ENCODE data around the gene KLHL36. TPM values are rescaled to one million over a fixed set of nuclear protein-coding genes. Genes with fewer than 3 reads are reported as not detected.
"Not testable (repeated sequence)": the region's sequence is repeated elsewhere in the genome, so short reads cannot be mapped to it uniquely, and the experiment has no call there.

The KLHL36 gene
- polyA plus RNA-seq, 10 donors, result 10.1 to 16.7 (median 13.7) TPM

DNA sequence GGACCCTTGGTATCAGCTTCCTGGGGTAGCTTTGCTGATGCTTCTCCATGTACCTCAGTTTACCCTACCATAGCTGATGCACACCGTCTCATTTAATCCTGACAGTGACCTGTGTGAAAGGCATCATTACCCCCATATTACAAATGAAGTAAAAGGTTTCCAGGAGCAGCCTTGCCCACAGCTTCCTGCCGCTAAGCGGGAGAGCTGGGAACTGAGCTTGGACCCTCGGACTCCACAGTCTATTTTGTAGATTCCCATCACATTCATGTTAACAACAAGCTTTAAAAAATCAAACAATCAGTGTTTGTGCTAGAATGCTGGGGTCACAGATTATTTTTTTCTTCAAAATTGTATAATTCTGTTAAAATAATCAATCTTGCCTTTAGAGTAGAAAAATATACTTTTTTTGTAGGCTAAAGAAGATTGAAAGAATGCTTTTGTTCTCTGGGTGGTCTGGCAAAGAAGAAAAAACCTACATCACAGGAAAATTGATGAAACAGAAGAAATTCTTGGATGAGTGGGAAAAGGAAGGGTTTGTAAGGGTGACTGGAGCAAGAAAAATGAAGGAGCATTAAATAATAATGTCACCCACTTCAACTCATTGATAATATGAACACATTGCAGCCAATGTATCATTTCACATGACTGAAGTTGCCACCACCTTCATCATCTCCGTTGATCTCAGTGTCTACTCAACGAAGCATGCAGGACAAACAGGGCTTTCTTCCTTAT is 41.9 kb downstream of the KLHL36 start:
- no peak for DNase-seq

DNA sequence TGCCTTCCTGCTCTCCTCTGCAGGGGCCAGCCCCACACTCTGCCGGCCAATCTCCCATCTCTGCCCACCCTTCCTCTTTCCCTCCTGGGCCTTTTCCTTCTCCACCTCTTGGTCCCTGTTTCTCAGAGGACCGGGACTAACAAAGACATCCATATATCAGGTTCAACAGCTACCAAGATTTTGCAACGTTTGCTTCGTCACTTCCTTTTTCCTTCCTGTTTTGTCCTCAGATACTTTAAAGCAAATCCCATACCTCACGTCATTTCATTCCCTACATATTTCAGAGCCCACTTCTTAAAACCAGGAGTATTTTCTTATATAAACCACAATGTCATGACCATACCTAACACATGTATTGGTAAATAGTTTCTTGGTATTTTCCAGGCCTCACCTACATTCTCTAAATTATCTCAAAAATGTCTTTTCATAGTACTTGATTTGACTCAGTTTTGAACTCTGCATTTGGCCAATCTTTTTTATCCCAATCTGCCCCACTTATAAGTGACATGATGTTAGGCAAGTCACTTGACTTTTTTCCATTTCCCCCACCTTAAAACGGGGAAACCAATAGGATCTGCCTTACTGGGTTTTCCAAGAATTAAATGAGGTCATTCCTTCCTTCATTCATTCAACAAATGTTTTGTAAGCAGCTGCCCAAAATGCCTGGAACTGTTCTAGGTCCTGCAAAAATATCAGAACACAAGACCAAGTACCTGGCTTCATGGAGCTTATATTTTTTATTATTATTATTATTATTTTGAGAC is 44.3 kb downstream of the KLHL36 start:
- no peak for DNase-seq

DNA sequence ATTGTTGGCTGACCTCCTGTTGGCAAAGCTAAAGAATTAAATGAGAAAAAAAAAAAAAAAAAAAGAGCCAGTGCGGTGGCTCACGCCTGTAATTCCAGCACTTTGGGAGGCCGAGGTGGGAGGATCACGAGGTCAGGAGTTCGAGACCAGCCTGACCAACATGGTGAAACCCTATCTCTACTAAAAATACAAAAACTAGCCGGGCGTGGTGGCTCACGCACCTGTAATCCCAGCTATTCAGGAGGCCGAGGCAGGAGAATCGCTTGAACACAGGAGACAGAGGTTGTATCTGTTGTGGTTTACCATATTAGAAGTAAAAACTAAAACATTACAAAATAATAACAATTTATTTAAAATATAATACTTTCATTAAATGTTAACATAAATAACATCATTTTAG is 45.6 kb downstream of the KLHL36 start:
- not testable (repeated sequence) for DNase-seq

- no peak for DNase-seq
Measured at GRCh38 chr16:84694980-84695379, 46.7 kb downstream of the KLHL36 start.

- DNase-seq, result no peak
Measured at GRCh38 chr16:84699147-84699711, 50.9 kb downstream of the KLHL36 start.

DNA sequence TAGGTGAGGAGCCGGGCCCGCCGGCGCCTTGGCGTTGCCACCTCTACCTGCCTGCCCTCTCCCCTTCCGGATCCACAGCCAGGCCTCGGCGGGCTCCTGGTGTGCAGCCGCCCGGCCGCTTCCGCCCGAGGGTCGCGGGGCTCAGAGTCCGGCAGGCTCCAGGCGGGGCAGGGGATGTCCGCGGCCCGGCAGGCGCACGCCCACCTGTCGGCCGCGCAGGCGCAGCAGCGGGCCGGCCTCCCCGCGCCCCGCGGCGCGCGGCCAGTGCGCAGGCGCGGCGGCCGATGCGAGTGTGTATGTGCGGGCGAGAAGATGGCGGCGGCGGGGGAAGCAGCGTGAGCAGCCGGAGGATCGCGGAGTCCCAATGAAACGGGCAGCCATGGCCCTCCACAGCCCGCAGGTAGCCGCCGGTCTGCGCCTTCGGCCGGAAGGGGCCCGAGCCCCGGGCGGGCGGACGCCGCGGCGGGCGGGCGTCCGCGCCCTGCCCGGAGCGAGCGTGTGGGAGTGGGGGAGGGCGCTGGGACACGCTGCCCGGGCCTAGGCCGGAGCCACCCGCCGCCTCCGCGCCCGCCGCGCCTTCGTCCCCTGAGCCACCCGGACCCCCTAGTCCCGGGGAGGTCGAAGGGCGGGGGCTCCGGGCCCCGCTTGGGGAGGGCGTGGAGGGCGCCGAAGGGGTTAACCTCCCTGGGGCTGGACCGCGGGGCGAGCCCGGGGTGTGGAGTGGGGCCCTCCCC is 51.6 kb downstream of the KLHL36 start, which contains the start of gene USP10:
Gene USP10, plus strand, starts transcription at position 289 of the 734 bp plus-strand sequence. Its CDS starts 91 bp downstream, at position 380.
- peak; percentile 85 to 93 (median 87) for DNase-seq

- peak; percentile 22 to 68 (median 27) for DNase-seq
Measured at GRCh38 chr16:84700446-84701300, 52.4 kb downstream of the KLHL36 start.

DNA sequence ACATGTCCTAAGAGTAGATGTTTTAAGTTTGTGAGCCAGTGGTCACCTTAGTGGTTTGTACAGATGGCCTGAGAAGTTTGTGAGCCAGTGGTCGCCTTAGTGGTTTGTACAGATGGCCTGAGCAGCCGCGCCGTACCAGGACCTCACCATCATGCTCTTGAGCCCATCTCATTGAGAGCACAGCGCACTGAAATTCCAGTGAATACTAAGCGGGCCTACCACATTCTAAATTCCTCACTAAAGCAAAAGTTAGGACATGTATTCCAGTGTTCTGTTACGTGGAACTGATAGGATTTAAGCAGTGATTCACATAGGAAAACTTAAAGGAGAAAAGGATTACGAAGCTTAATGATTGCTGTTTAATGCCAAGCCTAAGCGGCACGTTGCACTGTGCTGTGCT is 55.4 kb downstream of the KLHL36 start:
- DNase-seq, result no peak

- no peak for DNase-seq
Measured at GRCh38 chr16:84704253-84704652, 55.9 kb downstream of the KLHL36 start.

DNA sequence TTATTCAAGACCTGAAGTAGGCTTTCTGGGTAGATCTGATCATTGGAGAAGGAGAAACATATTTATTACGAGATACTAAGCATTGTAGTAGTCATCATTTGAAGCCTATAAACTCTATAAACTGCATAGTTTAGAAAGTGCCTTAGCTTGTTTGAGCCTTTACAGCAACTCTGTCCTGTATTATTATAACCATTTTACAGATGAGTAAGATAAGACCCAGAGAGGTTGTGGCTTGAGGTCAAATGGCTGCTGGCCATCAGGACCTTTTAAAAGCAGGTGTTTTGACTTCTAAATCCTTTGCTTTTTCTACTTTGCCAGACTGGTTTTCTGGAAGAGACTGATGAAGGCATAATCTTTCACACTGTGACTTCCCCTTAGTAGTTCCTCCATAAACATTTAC is 58.5 kb downstream of the KLHL36 start:
- DNase-seq, result no peak

GRCh38 chr16:84709609-84710008 is 61.3 kb downstream of the KLHL36 start:
- DNase-seq, result no peak

- no peak for DNase-seq
Measured at GRCh38 chr16:84710686-84711085, 62.4 kb downstream of the KLHL36 start.

Other genes starting within 250 kb of the KLHL36 start
- gene MEAK7, start 143.9 kb upstream of the KLHL36 start, polyA plus RNA-seq (ENCODE audit: insufficient read length in 10 of 10), result 10 to 100 TPM in 3 of 10 donors, 1 to 10 TPM in 7; 8.9 to 13.8 (median 9.7) TPM
- 10 to 100 TPM; 23.0 to 43.3 (median 28.5) TPM for gene COTL1, start 30.4 kb upstream of the KLHL36 start, polyA plus RNA-seq (ENCODE audit: insufficient read length in 10 of 10)
- 10 to 100 TPM; 53.1 to 79.2 (median 64.1) TPM for gene USP10, start 51.5 kb downstream of the KLHL36 start, polyA plus RNA-seq (ENCODE audit: insufficient read length in 10 of 10)
- 1 to 10 TPM; 4.1 to 8.8 (median 6.8) TPM for gene CRISPLD2, start 171.5 kb downstream of the KLHL36 start, polyA plus RNA-seq (ENCODE audit: insufficient read length in 10 of 10)

Data from muscle of back (tissue), 11 donors.